Epithelial cell of proximal tubule (primary cell): ENCODE measurements around the gene CALCOCO1. TPM values are rescaled to one million over a fixed set of nuclear protein-coding genes. Genes with fewer than 3 reads are reported as not detected.

Experiments
- DNase-seq: peaks from one replicate; pipeline ENCODE4 v3.0.0-alpha.2; 2011; ENCODE audit warnings: low read depth
- H3K4me3 ChIP-seq: 2 replicates; pipeline ENCODE4 v1.5.1; 2011; ENCODE audit warnings: low read depth, mild to moderate bottlenecking, low read length
- total RNA-seq: library from RNA; depleted of rRNA; stranded (reverse); fragments of >200 nt; gene quantifications from 2 replicates; pipeline ENCODE4 v1.2.3, GENCODE V29; 2015
- TF ChIP-seq, protein P1 (sequence below): conservative IDR thresholded peaks from 2 replicates; pipeline ENCODE4 v1.5.1; 2012; ENCODE audit warnings: low read depth, mild to moderate bottlenecking, low read length

The CALCOCO1 gene
- 16.8 and 41.2 TPM in 2 replicates for total RNA-seq

GRCh38 chr12:53727310-53728041 is at the start of gene CALCOCO1:
TSS of gene CALCOCO1 (minus strand) at chr12:53727452. CDS start at chr12:53725242, 2,210 bp downstream.
- H3K4me3 ChIP-seq: peak within 1 kb of the TSS; percentile 90
- DNase-seq: peak; percentile 69
- TF ChIP-seq, protein P1, sequence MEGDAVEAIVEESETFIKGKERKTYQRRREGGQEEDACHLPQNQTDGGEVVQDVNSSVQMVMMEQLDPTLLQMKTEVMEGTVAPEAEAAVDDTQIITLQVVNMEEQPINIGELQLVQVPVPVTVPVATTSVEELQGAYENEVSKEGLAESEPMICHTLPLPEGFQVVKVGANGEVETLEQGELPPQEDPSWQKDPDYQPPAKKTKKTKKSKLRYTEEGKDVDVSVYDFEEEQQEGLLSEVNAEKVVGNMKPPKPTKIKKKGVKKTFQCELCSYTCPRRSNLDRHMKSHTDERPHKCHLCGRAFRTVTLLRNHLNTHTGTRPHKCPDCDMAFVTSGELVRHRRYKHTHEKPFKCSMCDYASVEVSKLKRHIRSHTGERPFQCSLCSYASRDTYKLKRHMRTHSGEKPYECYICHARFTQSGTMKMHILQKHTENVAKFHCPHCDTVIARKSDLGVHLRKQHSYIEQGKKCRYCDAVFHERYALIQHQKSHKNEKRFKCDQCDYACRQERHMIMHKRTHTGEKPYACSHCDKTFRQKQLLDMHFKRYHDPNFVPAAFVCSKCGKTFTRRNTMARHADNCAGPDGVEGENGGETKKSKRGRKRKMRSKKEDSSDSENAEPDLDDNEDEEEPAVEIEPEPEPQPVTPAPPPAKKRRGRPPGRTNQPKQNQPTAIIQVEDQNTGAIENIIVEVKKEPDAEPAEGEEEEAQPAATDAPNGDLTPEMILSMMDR: no peak

- TF ChIP-seq, protein P1: no peak
- no peak overlapping the region for H3K4me3 ChIP-seq
- no peak for DNase-seq
Measured at GRCh38 chr12:53776872-53777271, 49.6 kb upstream of the CALCOCO1 start.

- H3K4me3 ChIP-seq: no peak overlapping the region
- no peak for DNase-seq
- TF ChIP-seq, protein P1: no peak
Measured at GRCh38 chr12:53775478-53776145, 48.4 kb upstream of the CALCOCO1 start.

- peak; percentile 19 for DNase-seq
- TF ChIP-seq, protein P1: no peak
- H3K4me3 ChIP-seq: no peak overlapping the region
Measured at GRCh38 chr12:53770281-53770680, 43.0 kb upstream of the CALCOCO1 start.

GRCh38 chr12:53768976-53769375 is 41.7 kb upstream of the CALCOCO1 start:
- H3K4me3 ChIP-seq: no peak overlapping the region
- TF ChIP-seq, protein P1: no peak
- no peak for DNase-seq

DNA sequence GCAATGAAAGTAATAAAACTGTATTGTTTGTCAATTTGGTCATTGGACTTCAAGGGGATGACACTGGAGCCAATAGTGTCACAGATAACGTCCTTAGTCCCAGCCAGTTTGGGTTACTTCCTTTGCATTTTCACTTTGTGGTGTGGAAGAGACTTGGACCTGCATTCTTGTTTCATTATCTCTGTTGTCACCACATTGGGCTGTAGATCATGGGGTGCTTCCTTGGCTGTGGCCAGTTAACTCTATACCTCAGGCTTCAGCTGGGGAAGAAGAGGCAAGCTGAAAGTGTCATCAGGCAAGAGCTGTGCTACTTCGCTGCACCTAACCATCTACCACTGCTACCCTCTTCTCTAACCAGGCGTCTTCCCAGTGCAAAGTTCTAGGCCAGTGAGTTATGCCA is 39.6 kb upstream of the CALCOCO1 start:
- no peak overlapping the region for H3K4me3 ChIP-seq
- no peak for DNase-seq
- TF ChIP-seq, protein P1: no peak
